Sigmoid colon (tissue), 3 donors: Measurements from ENCODE around the gene ZBTB47.

Experiments used
- POLR2A ChIP-seq, 2 donors: fragments of 450-650 bp; IDR thresholded peaks; one replicate each; pipeline ENCODE4 v1.6.1; 2016; ENCODE audit warnings: antibody characterized with exemption in 2 of 2, mild to moderate bottlenecking in 2 of 2, moderate library complexity in 2 of 2
- TF ChIP-seq, protein P1 (sequence below), 4 experiments: fragments of 450-650 bp in 3 of 4; fragments of 200-600 bp in 1 of 4; IDR thresholded peaks; one replicate each; pipeline ENCODE4 v1.5.1; 2016 to 2019; ENCODE audit warnings: antibody characterized with exemption in 4 of 4, mild to moderate bottlenecking in 3 of 4, moderate library complexity in 2 of 4

DNA sequence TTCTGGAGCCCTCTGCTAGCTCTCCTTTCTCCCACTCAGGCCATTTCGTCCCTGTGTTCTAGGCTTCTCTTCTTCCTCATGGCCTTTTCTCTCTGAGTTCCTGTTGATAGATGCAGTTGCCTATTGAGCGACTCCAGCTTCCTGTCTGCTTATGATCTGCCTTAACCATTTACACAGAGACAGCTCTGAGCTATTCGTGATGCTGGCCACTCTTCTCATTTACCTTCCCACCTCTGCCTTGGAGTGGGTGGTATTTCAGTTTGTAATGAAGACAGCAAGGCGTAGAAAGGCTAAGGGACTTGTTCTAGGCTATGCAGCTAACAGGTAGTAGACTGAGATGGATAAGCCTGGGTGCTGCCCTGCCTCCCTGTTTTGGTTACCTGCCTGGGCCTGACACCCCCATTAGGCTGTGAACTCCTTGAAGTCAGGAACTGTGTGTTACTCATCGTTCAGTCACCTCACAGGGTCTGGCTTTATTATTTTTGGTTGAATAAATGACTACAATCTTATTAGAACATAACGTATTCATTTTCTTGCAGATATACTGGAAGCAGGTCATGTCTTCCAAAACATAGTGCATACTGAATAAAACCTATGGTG, 12.6 kb upstream of the ZBTB47 start:
- no peak for TF ChIP-seq POLR2A (IDR thresholded peaks at IDR 0.05)
- TF ChIP-seq, protein P1, sequence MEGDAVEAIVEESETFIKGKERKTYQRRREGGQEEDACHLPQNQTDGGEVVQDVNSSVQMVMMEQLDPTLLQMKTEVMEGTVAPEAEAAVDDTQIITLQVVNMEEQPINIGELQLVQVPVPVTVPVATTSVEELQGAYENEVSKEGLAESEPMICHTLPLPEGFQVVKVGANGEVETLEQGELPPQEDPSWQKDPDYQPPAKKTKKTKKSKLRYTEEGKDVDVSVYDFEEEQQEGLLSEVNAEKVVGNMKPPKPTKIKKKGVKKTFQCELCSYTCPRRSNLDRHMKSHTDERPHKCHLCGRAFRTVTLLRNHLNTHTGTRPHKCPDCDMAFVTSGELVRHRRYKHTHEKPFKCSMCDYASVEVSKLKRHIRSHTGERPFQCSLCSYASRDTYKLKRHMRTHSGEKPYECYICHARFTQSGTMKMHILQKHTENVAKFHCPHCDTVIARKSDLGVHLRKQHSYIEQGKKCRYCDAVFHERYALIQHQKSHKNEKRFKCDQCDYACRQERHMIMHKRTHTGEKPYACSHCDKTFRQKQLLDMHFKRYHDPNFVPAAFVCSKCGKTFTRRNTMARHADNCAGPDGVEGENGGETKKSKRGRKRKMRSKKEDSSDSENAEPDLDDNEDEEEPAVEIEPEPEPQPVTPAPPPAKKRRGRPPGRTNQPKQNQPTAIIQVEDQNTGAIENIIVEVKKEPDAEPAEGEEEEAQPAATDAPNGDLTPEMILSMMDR (IDR thresholded peaks at IDR 0.05), result no peak
